GM13977 (cell line): Measurements from ENCODE around the gene NPB.

Source experiments
- DNase-seq: peaks from one replicate; pipeline ENCODE4 v3.0.0; 2012; ENCODE audit warnings: low spot score
- CTCF ChIP-seq: IDR thresholded peaks from 2 replicates; pipeline ENCODE4 v1.5.1; 2012; ENCODE audit warnings: mild to moderate bottlenecking, control low read depth; ENCODE audit not compliant: insufficient read depth; ENCODE audit errors: extremely low read depth, missing control alignments
- in situ Hi-C: fragments of 300-500 bp; cut with MboI; formaldehyde crosslinking; loops from one replicate; pipeline ENCODE4 v1.12.0; 2022; ENCODE audit warnings: low sequenced_read_pairs, low pct_unique_long_range_greater_than_20kb, mixed read lengths, inconsistent platforms; ENCODE audit not compliant: unreplicated experiment

NPB gene

GRCh38 chr17:81924557-81925532 is 22.8 kb downstream of the NPB start:
- in situ Hi-C loops: no loop called here
- DNase-seq: no peak
- TF ChIP-seq CTCF: no peak

GRCh38 chr17:81925860-81926450 is 23.9 kb downstream of the NPB start:
- in situ Hi-C loops: no loop called here
- no peak for TF ChIP-seq CTCF
- DNase-seq: no peak

- TF ChIP-seq CTCF: no peak
- DNase-seq: peak; percentile 87
- in situ Hi-C loops: no loop called here
These were observed 24.6 kb downstream of the NPB start for GRCh38 chr17:81926451-81927151.

- no peak for DNase-seq
- peak; percentile 17 for TF ChIP-seq CTCF
- in situ Hi-C loops: no loop called here
These were observed 25.2 kb downstream of the NPB start for GRCh38 chr17:81927152-81927652.

GRCh38 chr17:81927653-81928543 is 25.9 kb downstream of the NPB start, which contains the start of gene MAFG:
TSS of gene MAFG (minus strand) at chr17:81927735. CDS start at chr17:81923185, 4,550 bp downstream.
- in situ Hi-C loops: no loop called here
- peak; percentile 100 for DNase-seq
- peak; percentile 57 for TF ChIP-seq CTCF
